Stimulated activated CD4-positive, alpha-beta T cell treated with anti-CD3 and anti-CD28 coated beads, Interleukin-12 subunit alpha, Interleukin-12 subunit beta, amount 100 ng/mL, for 4 hours (primary cell): ENCODE results near the gene HSD11B2.

Source experiments
- DNase-seq: peaks from one replicate; pipeline ENCODE4 v3.0.0-alpha.2; 2020

HSD11B2 gene

GRCh38 chr16:67415872-67416793 lies 14.8 kb upstream of the HSD11B2 start, which contains the start of gene ZDHHC1:
ZDHHC1 (minus strand) TSS chr16:67416477; CDS start chr16:67407775, 8,702 bp downstream.
- peak; percentile 57 for DNase-seq

GRCh38 chr16:67417333-67418061 lies 13.4 kb upstream of the HSD11B2 start:
- no peak for DNase-seq

- DNase-seq = no peak
Measured at GRCh38 chr16:67419502-67419901, 11.4 kb upstream of the HSD11B2 start.

- no peak for DNase-seq
Measured at GRCh38 chr16:67419931-67420330, 11.0 kb upstream of the HSD11B2 start.

GRCh38 chr16:67421030-67421429 lies 9.9 kb upstream of the HSD11B2 start:
- DNase-seq = no peak

- no peak for DNase-seq
Measured at GRCh38 chr16:67423015-67423414, 7.9 kb upstream of the HSD11B2 start.

- DNase-seq = no peak
Measured at GRCh38 chr16:67423611-67424260, 7.2 kb upstream of the HSD11B2 start.

- no peak for DNase-seq
Measured at GRCh38 chr16:67424261-67424615, 6.7 kb upstream of the HSD11B2 start.

GRCh38 chr16:67425061-67425460 lies 5.9 kb upstream of the HSD11B2 start:
- no peak for DNase-seq

GRCh38 chr16:67425580-67425979 lies 5.3 kb upstream of the HSD11B2 start:
- DNase-seq = no peak

- no peak for DNase-seq
Measured at GRCh38 chr16:67426022-67426421, 4.9 kb upstream of the HSD11B2 start.

- DNase-seq = no peak
Measured at GRCh38 chr16:67426950-67427349, 4.0 kb upstream of the HSD11B2 start.

- peak; percentile 62 for DNase-seq
Measured at GRCh38 chr16:67428146-67428731, 2.7 kb upstream of the HSD11B2 start.

- DNase-seq = no peak
Measured at GRCh38 chr16:67429053-67429798, 1.7 kb upstream of the HSD11B2 start.

GRCh38 chr16:67429799-67430503 lies 970 bp upstream of the HSD11B2 start:
- DNase-seq = no peak

- DNase-seq = peak; percentile 39
Measured at GRCh38 chr16:67430504-67430976, 381 bp upstream of the HSD11B2 start.

- DNase-seq = no peak
Measured at GRCh38 chr16:67431775-67432505, 1.0 kb downstream of the HSD11B2 start.

GRCh38 chr16:67432506-67432890 lies 1.6 kb downstream of the HSD11B2 start:
- DNase-seq = no peak

GRCh38 chr16:67433131-67433719 lies 2.3 kb downstream of the HSD11B2 start:
- DNase-seq = no peak

GRCh38 chr16:67435758-67436164 lies 4.8 kb downstream of the HSD11B2 start:
- DNase-seq = no peak
